ENCODE results near the gene AKAP3. TPM values are rescaled to one million over a fixed set of nuclear protein-coding genes. Genes with fewer than 3 reads are reported as not detected.
A peak's percentile ranks its signal among the peaks of the same experiment; 100 is the strongest.

Gene AKAP3
- total RNA-seq, 3 donors from 2014 or later, result 2.0 to 2.6 (median 2.2) TPM

DNA sequence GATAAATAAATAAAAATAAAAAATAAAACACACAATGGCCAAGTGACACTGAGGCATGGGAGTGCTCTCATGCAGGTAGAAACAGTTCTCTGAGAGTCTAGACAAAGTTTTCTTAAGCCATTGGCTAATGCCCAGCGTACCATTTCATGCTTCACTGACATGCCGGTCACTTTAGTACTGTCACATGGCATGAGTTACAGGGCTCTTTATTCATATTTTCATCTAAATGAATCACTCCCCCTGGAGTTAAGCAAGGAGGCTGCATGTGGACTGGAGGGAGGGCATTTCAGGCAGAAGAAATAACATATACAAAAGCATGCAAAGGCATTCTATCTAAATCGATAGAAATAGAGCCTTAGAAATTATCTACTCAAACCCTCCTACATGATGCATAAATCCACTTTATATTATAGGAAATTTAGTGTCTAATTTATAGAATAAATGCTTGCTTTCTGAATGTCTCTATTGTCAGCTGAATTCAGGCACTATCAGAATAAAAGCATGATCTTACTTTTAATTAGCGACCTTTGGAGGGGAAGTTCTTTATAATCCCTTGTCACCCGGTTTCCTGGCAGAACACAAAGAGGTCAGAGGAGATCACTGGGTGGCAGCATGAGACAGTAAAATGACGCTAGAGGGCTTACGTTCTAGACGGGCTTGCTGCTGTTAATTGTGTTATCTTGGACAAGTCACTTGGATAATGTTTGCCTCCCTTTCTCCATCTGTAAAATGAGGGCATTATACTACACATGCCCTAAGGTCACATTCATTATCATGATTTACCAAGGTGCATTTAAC, 69.3 kb downstream of the AKAP3 start:
- Histone ChIP-seq H3K4me1 (ENCODE audit: low read depth) (no peaks in the 10 kb centered on the region), H3K4me3 (no peak overlapping the region), H3K36me3 (ENCODE audit: low read depth) (no peaks in the 10 kb centered on the region), H3K9me3 (no peaks in the 10 kb centered on the region)
- intact Hi-C loops (cut with DNase I, micrococcal nuclease), result loop anchor here in 1 of 2 donors (1.0 kb wide), 1 partner anchor 179 kb away; no protein-coding TSS in a partner anchor
- DNase-seq (peak in 1 of 3 donors; percentile 58), ATAC-seq (peak; percentile 89)
- no peak for TF ChIP-seq CTCF (IDR thresholded peaks at IDR 0.05)

- Histone ChIP-seq H3K4me3 (no peak overlapping the region), H3K36me3 (ENCODE audit: low read depth) (no peaks in the 10 kb centered on the region), H3K4me1 (ENCODE audit: low read depth) (no peaks in the 10 kb centered on the region), H3K9me3 (no peaks in the 10 kb centered on the region)
- no peak for ATAC-seq
- intact Hi-C loops (cut with DNase I, micrococcal nuclease), result no loop called here
- no peak for TF ChIP-seq CTCF (IDR thresholded peaks at IDR 0.05)
- no peak for DNase-seq
These were observed 76.2 kb downstream of the AKAP3 start for GRCh38 chr12:4572680-4573079.

DNA sequence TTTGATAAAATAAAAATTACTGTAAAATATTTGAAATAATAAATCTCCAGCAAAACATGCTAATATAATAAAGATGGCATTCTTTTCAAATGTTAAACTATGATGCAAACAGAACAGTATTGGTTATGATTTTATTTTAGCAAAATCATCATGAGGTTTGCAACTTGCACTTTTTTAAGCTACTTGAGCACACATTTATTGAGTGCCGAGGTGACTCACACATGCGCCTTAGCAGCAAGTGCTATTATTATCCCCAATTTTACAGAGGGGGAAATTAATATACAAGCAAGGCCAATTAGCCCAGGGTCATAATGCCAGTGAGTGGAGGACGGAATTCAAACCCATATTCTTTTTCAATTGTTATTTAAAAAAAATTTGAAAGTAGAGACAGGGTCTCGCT, 79.6 kb downstream of the AKAP3 start:
- DNase-seq (no peak), ATAC-seq (no peak)
- H3K9me3 ChIP-seq, result no peaks in the 10 kb centered on the region
- no peaks in the 10 kb centered on the region for H3K36me3 ChIP-seq (ENCODE audit: low read depth)
- intact Hi-C loops (cut with DNase I, micrococcal nuclease), result no loop called here
- TF ChIP-seq CTCF (IDR thresholded peaks at IDR 0.05), result no peak
- H3K4me3 ChIP-seq, result no peak overlapping the region
- no peaks in the 10 kb centered on the region for H3K4me1 ChIP-seq (ENCODE audit: low read depth)

- intact Hi-C loops (cut with DNase I, micrococcal nuclease), result no loop called here
- DNase-seq (peak in 1 of 3 donors; percentile 16), ATAC-seq (peak; percentile 49)
- H3K4me3 ChIP-seq, result no peak overlapping the region
- H3K9me3 ChIP-seq, result no peaks in the 10 kb centered on the region
- TF ChIP-seq CTCF (IDR thresholded peaks at IDR 0.05), result no peak
- H3K36me3 ChIP-seq (ENCODE audit: low read depth), result no peaks in the 10 kb centered on the region
- H3K4me1 ChIP-seq (ENCODE audit: low read depth), result peaks cover 3% of the 10 kb centered on the region
These were observed 81.6 kb downstream of the AKAP3 start for GRCh38 chr12:4567073-4567881.

DNA sequence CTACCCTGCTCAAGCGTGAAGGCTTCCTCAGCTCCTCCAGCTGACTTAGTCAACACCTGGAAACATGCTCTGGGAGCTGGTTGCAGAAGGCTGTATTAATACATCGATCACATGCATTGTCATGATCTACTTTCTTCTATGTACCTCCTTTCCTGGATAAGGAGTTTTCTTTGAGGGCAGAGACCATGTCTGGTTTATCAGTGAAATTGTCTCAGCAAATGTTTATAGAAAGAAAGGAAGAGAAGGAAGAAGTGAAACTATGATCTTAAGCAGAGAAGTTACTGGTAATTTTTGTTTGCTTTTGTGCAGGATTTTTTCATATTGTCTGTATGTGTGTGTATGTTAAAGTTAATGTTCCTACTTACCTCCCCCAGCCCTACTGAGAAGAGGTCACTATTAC, 82.4 kb downstream of the AKAP3 start:
- no peak for DNase-seq
- intact Hi-C loops (cut with DNase I, micrococcal nuclease), result no loop called here
- peaks cover 11% of the 10 kb centered on the region for H3K4me1 ChIP-seq (ENCODE audit: low read depth)
- no peak for ATAC-seq
- no peak overlapping the region for H3K4me3 ChIP-seq
- no peak for TF ChIP-seq CTCF (IDR thresholded peaks at IDR 0.05)
- H3K9me3 ChIP-seq, result no peaks in the 10 kb centered on the region
- H3K36me3 ChIP-seq (ENCODE audit: low read depth), result no peaks in the 10 kb centered on the region

Other genes with a start within 250 kb of the AKAP3 start
- gene FGF6, start 203.2 kb downstream of the AKAP3 start, total RNA-seq, result not detected
- gene RAD51AP1, start 110.2 kb downstream of the AKAP3 start, total RNA-seq, result 10 to 100 TPM in 1 of 3 donors, 1 to 10 TPM in 2; 2.2 to 13.3 (median 4.4) TPM
- 10 to 100 TPM; 27.0 to 31.3 (median 28.7) TPM for gene DYRK4, start 86.8 kb downstream of the AKAP3 start, total RNA-seq
- gene NDUFA9, start 63 bp upstream of the AKAP3 start, total RNA-seq, result 100 to 1,000 TPM; 136 to 198 (median 186) TPM
- gene GALNT8, start 71.3 kb upstream of the AKAP3 start, total RNA-seq, result 10 to 100 TPM in 2 of 3 donors, 1 to 10 TPM in 1; 7.9 to 19.4 (median 18.9) TPM

Measured in mucosa of descending colon (tissue), 3 donors.